Spleen (tissue), 7 donors: ENCODE measurements around the gene TPSD1.
"Not testable (repeated sequence)": the region's sequence is repeated elsewhere in the genome, so short reads cannot be mapped to it uniquely, and the experiment has no call there.

Experiments used
- POLR2A ChIP-seq, 3 donors: fragments of 450-650 bp; IDR thresholded peaks; one replicate each; pipeline ENCODE4 v1.5.1; 2017; ENCODE audit warnings: antibody characterized with exemption in 3 of 3, mild to moderate bottlenecking in 1 of 3
- POLR2AphosphoS5 ChIP-seq, 3 donors: sonication (generic); formaldehyde crosslinking; IDR thresholded peaks; one replicate each; pipeline ENCODE4 v1.5.1; 2017; ENCODE audit warnings: antibody characterized with exemption in 3 of 3
- TF ChIP-seq, protein P1 (sequence below), 11 experiments: fragments of 200-600 bp in 7 of 11; fragments of 450-650 bp in 4 of 11; sonication (generic) in 4 of 11; IDR thresholded peaks in 8 of 11; conservative IDR thresholded peaks in 3 of 11; 1 replicate in 7 of 11; 2 replicates in 4 of 11; pipeline versions ENCODE4 v1.4.0 to v1.8.0; 2016 to 2021; ENCODE audit warnings: antibody characterized with exemption in 11 of 11, inconsistent platforms in 4 of 11, mild to moderate bottlenecking in 1 of 11
- donor health status: DM: no; HTN: no; CAD: no; lungs with moderate emphysema.
- donor health status: DM: no; HTN: no; CAD: no.
- donor health status: DM: no; HTN: no; CAD: no.

- TF ChIP-seq, protein P1, sequence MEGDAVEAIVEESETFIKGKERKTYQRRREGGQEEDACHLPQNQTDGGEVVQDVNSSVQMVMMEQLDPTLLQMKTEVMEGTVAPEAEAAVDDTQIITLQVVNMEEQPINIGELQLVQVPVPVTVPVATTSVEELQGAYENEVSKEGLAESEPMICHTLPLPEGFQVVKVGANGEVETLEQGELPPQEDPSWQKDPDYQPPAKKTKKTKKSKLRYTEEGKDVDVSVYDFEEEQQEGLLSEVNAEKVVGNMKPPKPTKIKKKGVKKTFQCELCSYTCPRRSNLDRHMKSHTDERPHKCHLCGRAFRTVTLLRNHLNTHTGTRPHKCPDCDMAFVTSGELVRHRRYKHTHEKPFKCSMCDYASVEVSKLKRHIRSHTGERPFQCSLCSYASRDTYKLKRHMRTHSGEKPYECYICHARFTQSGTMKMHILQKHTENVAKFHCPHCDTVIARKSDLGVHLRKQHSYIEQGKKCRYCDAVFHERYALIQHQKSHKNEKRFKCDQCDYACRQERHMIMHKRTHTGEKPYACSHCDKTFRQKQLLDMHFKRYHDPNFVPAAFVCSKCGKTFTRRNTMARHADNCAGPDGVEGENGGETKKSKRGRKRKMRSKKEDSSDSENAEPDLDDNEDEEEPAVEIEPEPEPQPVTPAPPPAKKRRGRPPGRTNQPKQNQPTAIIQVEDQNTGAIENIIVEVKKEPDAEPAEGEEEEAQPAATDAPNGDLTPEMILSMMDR (IDR thresholded peaks at IDR 0.05 in 8 of 11, conservative IDR thresholded peaks at IDR 0.05 in 3 of 11), result not testable (repeated sequence)
- not testable (repeated sequence) for TF ChIP-seq POLR2A, POLR2AphosphoS5 (IDR thresholded peaks at IDR 0.05)
Observed at GRCh38 chr16:1228227-1228626, 27.6 kb upstream of the TPSD1 start.
